HG03159 (cell line): ENCODE measurements around the gene PIK3R6.
"Not testable (repeated sequence)": the region's sequence is repeated elsewhere in the genome, so short reads cannot be mapped to it uniquely, and the experiment has no call there.

Experiments used
- ATAC-seq: cut with Tn5 transposase; IDR thresholded peaks from one replicate; pipeline ENCODE4 v1.9.1; 2021; ENCODE audit warnings: mild to moderate bottlenecking, moderate library complexity; ENCODE audit not compliant: unreplicated experiment

PIK3R6 gene

GRCh38 chr17:8873801-8874715, 6.6 kb upstream of the PIK3R6 start:
- ATAC-seq = no peak

GRCh38 chr17:8872705-8873435, 5.4 kb upstream of the PIK3R6 start:
- ATAC-seq = no peak

- no peak for ATAC-seq
Observed at GRCh38 chr17:8872036-8872704, 4.7 kb upstream of the PIK3R6 start.

GRCh38 chr17:8871081-8871581, 3.7 kb upstream of the PIK3R6 start:
- ATAC-seq = no peak

- ATAC-seq = no peak
Observed at GRCh38 chr17:8870406-8871040, 3.0 kb upstream of the PIK3R6 start.

- no peak for ATAC-seq
Observed at GRCh38 chr17:8869114-8869815, 1.8 kb upstream of the PIK3R6 start.

GRCh38 chr17:8868529-8868951, 1.1 kb upstream of the PIK3R6 start:
- ATAC-seq = no peak

- no peak for ATAC-seq
Observed at GRCh38 chr17:8868092-8868491, 618 bp upstream of the PIK3R6 start.

- ATAC-seq = no peak
Observed at GRCh38 chr17:8865811-8866210, 1.7 kb downstream of the PIK3R6 start.

- no peak for ATAC-seq
Observed at GRCh38 chr17:8865385-8865784, 2.1 kb downstream of the PIK3R6 start.

GRCh38 chr17:8862213-8863056, 5.0 kb downstream of the PIK3R6 start:
- no peak for ATAC-seq

- no peak for ATAC-seq
Observed at GRCh38 chr17:8861495-8862181, 5.8 kb downstream of the PIK3R6 start.

GRCh38 chr17:8859804-8860430, 7.6 kb downstream of the PIK3R6 start:
- no peak for ATAC-seq

GRCh38 chr17:8859027-8859803, 8.3 kb downstream of the PIK3R6 start:
- ATAC-seq = no peak

- peak; percentile 43 for ATAC-seq
Observed at GRCh38 chr17:8857919-8858318, 9.6 kb downstream of the PIK3R6 start.

GRCh38 chr17:8856869-8857575, 10.5 kb downstream of the PIK3R6 start:
- ATAC-seq = no peak

- not testable (repeated sequence) for ATAC-seq
Observed at GRCh38 chr17:8856205-8856603, 11.3 kb downstream of the PIK3R6 start.
